ENCODE measurements around the gene SPHK2. TPM values are rescaled to one million over a fixed set of nuclear protein-coding genes. Genes with fewer than 3 reads are reported as not detected.

The SPHK2 gene
- total RNA-seq, 4 donors from 2014 or later, result 3.9 to 9.9 (median 5.6) TPM

DNA sequence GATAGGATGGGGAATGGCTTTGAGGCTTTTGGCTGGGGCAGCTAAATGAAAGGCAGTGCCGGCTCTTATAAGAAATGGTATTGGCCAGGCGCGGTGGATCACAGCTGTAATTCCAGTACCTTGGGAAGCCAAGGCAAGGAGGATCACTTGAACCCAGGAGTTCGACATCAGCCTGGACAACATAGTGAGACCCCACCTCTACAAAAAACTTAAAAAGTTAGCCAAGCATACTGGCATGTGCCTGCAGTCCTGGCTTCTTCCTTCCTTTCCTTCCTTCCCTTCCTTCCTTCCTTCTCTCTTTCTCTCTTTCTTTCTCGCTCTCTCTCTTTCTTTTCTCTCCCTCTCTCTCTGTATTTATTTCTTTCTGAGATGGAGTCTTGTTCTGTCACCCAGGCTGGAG is 23.6 kb downstream of the SPHK2 start:
- no peak for DNase-seq (ENCODE audit: low spot score in 2 of 2)
- TF ChIP-seq POLR2AphosphoS5 (IDR thresholded peaks at IDR 0.05) (no peak), EP300 (IDR thresholded peaks at IDR 0.05) (no peak), POLR2A (IDR thresholded peaks at IDR 0.05) (no peak)
- TF ChIP-seq, protein P1, sequence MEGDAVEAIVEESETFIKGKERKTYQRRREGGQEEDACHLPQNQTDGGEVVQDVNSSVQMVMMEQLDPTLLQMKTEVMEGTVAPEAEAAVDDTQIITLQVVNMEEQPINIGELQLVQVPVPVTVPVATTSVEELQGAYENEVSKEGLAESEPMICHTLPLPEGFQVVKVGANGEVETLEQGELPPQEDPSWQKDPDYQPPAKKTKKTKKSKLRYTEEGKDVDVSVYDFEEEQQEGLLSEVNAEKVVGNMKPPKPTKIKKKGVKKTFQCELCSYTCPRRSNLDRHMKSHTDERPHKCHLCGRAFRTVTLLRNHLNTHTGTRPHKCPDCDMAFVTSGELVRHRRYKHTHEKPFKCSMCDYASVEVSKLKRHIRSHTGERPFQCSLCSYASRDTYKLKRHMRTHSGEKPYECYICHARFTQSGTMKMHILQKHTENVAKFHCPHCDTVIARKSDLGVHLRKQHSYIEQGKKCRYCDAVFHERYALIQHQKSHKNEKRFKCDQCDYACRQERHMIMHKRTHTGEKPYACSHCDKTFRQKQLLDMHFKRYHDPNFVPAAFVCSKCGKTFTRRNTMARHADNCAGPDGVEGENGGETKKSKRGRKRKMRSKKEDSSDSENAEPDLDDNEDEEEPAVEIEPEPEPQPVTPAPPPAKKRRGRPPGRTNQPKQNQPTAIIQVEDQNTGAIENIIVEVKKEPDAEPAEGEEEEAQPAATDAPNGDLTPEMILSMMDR (IDR thresholded peaks at IDR 0.05), result no peak
- H3K27ac ChIP-seq, result no peak overlapping the region
- no peaks in the 10 kb centered on the region for H3K36me3 ChIP-seq
- no peaks in the 10 kb centered on the region for H3K27me3 ChIP-seq
- H3K4me3 ChIP-seq, result no peak overlapping the region
- H3K9me3 ChIP-seq, result no peaks in the 10 kb centered on the region
- WGBS, result 85% methylated on average over 5 of the region's 5 CpGs
- H3K4me1 ChIP-seq, result peaks cover 39% of the 10 kb centered on the region

DNA sequence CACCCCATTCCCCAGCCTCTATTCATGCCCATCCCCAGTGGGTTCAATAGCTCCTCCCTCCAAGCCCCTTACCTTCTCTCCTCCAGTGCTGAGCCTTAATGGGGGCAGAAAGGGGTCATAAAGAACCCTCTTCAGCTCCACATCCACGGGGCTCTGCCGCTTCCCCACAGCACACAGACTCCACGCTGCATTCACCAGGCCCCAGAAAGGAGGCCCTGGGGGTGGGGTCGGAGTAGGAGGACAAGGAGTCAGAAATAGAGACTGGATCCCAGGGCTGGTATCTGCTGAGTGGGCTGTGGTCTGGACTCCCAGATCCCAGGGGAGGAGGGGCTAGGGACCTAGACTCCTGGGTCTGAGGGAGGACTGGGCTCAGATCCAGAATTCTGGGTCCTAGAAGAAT is 25.0 kb downstream of the SPHK2 start:
- no peaks in the 10 kb centered on the region for H3K36me3 ChIP-seq
- TF ChIP-seq, protein P1 (IDR thresholded peaks at IDR 0.05), result no peak
- no peak for TF ChIP-seq POLR2A (IDR thresholded peaks at IDR 0.05)
- TF ChIP-seq POLR2AphosphoS5 (IDR thresholded peaks at IDR 0.05), result no peak
- no peak for TF ChIP-seq EP300 (IDR thresholded peaks at IDR 0.05)
- H3K27me3 ChIP-seq, result no peaks in the 10 kb centered on the region
- H3K4me1 ChIP-seq, result peaks cover 29% of the 10 kb centered on the region
- H3K4me3 ChIP-seq, result no peak overlapping the region
- WGBS, result 79% methylated on average over 4 of the region's 4 CpGs
- no peak overlapping the region for H3K27ac ChIP-seq
- no peak for DNase-seq (ENCODE audit: low spot score in 2 of 2)
- no peaks in the 10 kb centered on the region for H3K9me3 ChIP-seq

DNA sequence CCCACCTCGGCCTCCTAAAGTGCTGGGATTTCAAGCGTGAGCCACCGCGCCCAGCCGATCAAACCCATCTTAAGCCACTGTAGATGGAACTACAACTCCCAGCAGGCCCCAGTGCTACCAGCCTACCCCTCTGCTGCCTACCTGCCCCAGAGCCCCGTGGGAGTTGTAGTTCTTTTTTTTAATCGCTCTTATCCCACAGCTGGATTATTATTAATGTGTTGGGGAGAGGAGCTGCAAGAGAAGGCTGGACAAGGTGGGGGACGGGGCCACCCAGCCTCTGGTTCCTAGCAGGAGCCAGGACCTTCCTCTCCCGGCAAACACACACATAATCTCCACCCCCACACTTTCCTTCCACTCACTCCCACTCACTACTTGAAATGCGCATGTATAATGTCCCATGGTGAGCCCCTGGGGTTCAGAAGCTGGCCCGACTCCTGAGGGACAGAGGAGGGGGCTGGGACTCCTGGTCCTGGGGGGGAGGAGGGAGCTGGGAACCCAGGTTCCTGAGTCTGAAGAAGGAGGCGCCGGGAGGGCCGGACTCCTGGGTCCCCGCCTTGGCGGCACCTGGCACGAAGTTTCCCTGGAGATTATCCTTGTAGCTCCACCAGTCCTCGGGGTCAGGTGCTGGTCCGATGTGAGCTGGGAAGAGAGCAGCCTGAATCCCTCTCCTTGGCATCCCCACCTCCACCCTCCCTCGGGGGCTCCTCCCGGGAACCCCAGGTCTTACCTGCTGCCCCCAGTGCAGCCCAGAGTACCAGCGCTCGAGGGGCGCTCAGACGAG is 25.7 kb downstream of the SPHK2 start:
- Histone ChIP-seq H3K27ac (peak overlapping the region; percentile 91), H3K9me3 (no peaks in the 10 kb centered on the region), H3K36me3 (no peaks in the 10 kb centered on the region), H3K4me1 (peaks cover 33% of the 10 kb centered on the region), H3K27me3 (no peaks in the 10 kb centered on the region), H3K4me3 (peak overlapping the region; percentile 68)
- TF ChIP-seq POLR2AphosphoS5 (IDR thresholded peaks at IDR 0.05) (no peak), POLR2A (IDR thresholded peaks at IDR 0.05) (no peak), EP300 (IDR thresholded peaks at IDR 0.05) (no peak)
- TF ChIP-seq, protein P1 (IDR thresholded peaks at IDR 0.05), result no peak
- peak in 1 of 2 donors; percentile 87 for DNase-seq (ENCODE audit: low spot score in 2 of 2)
- WGBS, result under 1% methylated on average over 17 of the region's 25 CpGs

DNA sequence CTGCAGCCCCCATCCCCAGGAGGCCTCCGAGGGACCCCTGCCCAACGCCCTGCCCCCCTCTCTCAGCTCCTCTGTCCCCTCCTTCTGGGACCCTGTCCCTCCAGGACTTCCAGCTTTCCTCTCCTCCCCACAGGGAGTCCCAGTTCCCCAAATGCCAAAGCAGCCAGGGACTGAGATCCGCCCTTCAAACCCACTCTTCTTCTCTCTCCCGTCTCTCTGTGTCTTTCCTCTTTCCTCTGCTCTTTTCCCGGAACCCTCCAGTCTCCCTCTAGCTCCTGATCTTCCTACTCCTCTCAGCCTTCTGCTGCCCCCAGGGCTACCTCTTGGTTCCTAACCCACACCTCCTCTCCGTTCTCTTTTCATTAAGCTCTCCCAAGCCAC is 26.3 kb downstream of the SPHK2 start:
- 0% methylated on average over 6 of the region's 6 CpGs for WGBS
- no peaks in the 10 kb centered on the region for H3K27me3 ChIP-seq
- peak overlapping the region; percentile 68 for H3K4me3 ChIP-seq
- peaks cover 33% of the 10 kb centered on the region for H3K4me1 ChIP-seq
- H3K36me3 ChIP-seq, result no peaks in the 10 kb centered on the region
- peak overlapping the region; percentile 91 for H3K27ac ChIP-seq
- no peaks in the 10 kb centered on the region for H3K9me3 ChIP-seq
- no peak for DNase-seq (ENCODE audit: low spot score in 2 of 2)
- TF ChIP-seq POLR2AphosphoS5 (IDR thresholded peaks at IDR 0.05), result no peak
- TF ChIP-seq, protein P1 (IDR thresholded peaks at IDR 0.05), result no peak
- no peak for TF ChIP-seq POLR2A (IDR thresholded peaks at IDR 0.05)
- TF ChIP-seq EP300 (IDR thresholded peaks at IDR 0.05), result no peak

DNA sequence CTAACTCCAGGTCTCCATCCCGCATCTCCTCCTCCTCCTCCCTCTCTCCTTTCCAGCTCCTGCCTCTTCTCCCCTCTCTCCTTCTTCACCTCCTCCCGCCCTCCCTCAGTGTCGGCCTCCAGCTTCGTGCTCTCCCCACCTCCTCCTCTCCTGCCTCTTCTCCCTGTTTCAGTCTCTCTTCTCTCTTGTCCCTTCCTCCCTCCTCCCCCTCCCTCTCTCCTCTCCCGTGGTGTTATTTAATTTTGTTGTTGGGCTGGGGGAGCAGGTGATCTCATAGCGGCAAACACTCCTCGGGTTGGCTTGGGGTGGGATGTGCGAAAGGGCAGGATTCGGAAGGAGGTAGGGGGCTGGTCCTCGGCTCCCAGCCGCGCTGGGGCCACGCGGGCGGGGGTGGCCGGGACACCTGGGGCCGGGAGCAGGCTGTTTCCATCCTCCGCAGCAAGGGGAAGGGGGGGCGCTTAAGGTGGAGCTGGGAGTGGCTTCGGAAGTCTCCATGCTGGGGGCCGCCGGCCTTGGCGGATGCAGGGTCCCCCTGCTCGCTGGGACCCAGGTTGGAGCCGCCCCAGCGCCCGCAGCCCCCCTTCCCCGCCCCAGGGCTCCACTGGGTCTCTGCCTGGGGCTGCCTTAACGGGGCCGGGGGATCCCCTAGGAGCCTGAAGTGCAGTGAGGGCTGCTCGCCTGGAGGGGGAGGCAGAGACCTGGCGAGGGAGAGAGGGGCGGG is 26.9 kb downstream of the SPHK2 start, which contains the start of gene CA11:
Gene CA11, minus strand, starts transcription at position 187 of the 721 bp plus-strand sequence. CDS start 555 bp downstream, outside the sequence.
- Histone ChIP-seq H3K36me3 (no peaks in the 10 kb centered on the region), H3K9me3 (no peaks in the 10 kb centered on the region), H3K4me1 (peaks cover 33% of the 10 kb centered on the region), H3K27ac (peak within 1 kb of the TSS; percentile 91), H3K27me3 (no peaks in the 10 kb centered on the region), H3K4me3 (peak within 1 kb of the TSS; percentile 68)
- WGBS, result under 1% methylated on average over 22 of the region's 33 CpGs
- TF ChIP-seq POLR2AphosphoS5 (IDR thresholded peaks at IDR 0.05) (peak in 1 of 3 donors; percentile 66), EP300 (IDR thresholded peaks at IDR 0.05) (no peak), POLR2A (IDR thresholded peaks at IDR 0.05) (no peak)
- TF ChIP-seq, protein P1 (IDR thresholded peaks at IDR 0.05), result peak; percentile 75 to 96
- peak; percentile 94 for DNase-seq (ENCODE audit: low spot score in 2 of 2)

Data from suprapubic skin (tissue), 4 donors.